Loucy (cell line): ENCODE results near the gene ODC1.

ENCODE experiments used
- CTCF ChIP-seq: fragments of 200-600 bp; sonication (generic); conservative IDR thresholded peaks from 2 replicates; pipeline ENCODE4 v1.5.1; 2014; ENCODE audit warnings: mild to moderate bottlenecking, antibody characterized with exemption, low read length
- EZH2phosphoT487 ChIP-seq: fragments of 200-600 bp; IDR thresholded peaks from 2 replicates; pipeline ENCODE4 v1.6.1; 2018; ENCODE audit warnings: antibody characterized with exemption, mild to moderate bottlenecking, moderate library complexity, borderline replicate concordance

- no peak for TF ChIP-seq CTCF
- TF ChIP-seq EZH2phosphoT487: no peak
Observed at GRCh38 chr2:10433947-10434885, 13.9 kb downstream of the ODC1 start.
